ENCODE data around the gene CMTM4.
"Not testable (repeated sequence)": the region's sequence is repeated elsewhere in the genome, so short reads cannot be mapped to it uniquely, and the experiment has no call there.

The CMTM4 gene

GRCh38 chr16:66705790-66706505, 9.4 kb upstream of the CMTM4 start:
- no peak for DNase-seq (ENCODE audit: low read depth)

- DNase-seq (ENCODE audit: low read depth) = no peak
Observed at GRCh38 chr16:66703406-66704215, 7.1 kb upstream of the CMTM4 start.

GRCh38 chr16:66701516-66701915, 5.0 kb upstream of the CMTM4 start:
- DNase-seq (ENCODE audit: low read depth) = no peak

- DNase-seq (ENCODE audit: low read depth) = no peak
Observed at GRCh38 chr16:66701026-66701425, 4.5 kb upstream of the CMTM4 start.

- no peak for DNase-seq (ENCODE audit: low read depth)
Observed at GRCh38 chr16:66699898-66700297, 3.4 kb upstream of the CMTM4 start.

- DNase-seq (ENCODE audit: low read depth) = no peak
Observed at GRCh38 chr16:66698046-66698445, 1.5 kb upstream of the CMTM4 start.

- DNase-seq (ENCODE audit: low read depth) = no peak
Observed at GRCh38 chr16:66695935-66696668, 441 bp downstream of the CMTM4 start.

GRCh38 chr16:66695471-66695934, 1.0 kb downstream of the CMTM4 start:
- DNase-seq (ENCODE audit: low read depth) = no peak

- no peak for DNase-seq (ENCODE audit: low read depth)
Observed at GRCh38 chr16:66693149-66693548, 3.4 kb downstream of the CMTM4 start.

GRCh38 chr16:66692341-66692740, 4.2 kb downstream of the CMTM4 start:
- no peak for DNase-seq (ENCODE audit: low read depth)

GRCh38 chr16:66691234-66691633, 5.3 kb downstream of the CMTM4 start:
- no peak for DNase-seq (ENCODE audit: low read depth)

- no peak for DNase-seq (ENCODE audit: low read depth)
Observed at GRCh38 chr16:66690106-66690847, 6.3 kb downstream of the CMTM4 start.

- no peak for DNase-seq (ENCODE audit: low read depth)
Observed at GRCh38 chr16:66689282-66689681, 7.3 kb downstream of the CMTM4 start.

GRCh38 chr16:66687906-66688625, 8.5 kb downstream of the CMTM4 start:
- no peak for DNase-seq (ENCODE audit: low read depth)

GRCh38 chr16:66685501-66686115, 10.9 kb downstream of the CMTM4 start:
- not testable (repeated sequence) for DNase-seq (ENCODE audit: low read depth)

GRCh38 chr16:66682271-66682670, 14.3 kb downstream of the CMTM4 start:
- DNase-seq (ENCODE audit: low read depth) = no peak

- DNase-seq (ENCODE audit: low read depth) = no peak
Observed at GRCh38 chr16:66681676-66682075, 14.9 kb downstream of the CMTM4 start.

- DNase-seq (ENCODE audit: low read depth) = no peak
Observed at GRCh38 chr16:66678337-66678736, 18.2 kb downstream of the CMTM4 start.

GRCh38 chr16:66677836-66678235, 18.7 kb downstream of the CMTM4 start:
- no peak for DNase-seq (ENCODE audit: low read depth)

- no peak for DNase-seq (ENCODE audit: low read depth)
Observed at GRCh38 chr16:66677179-66677578, 19.4 kb downstream of the CMTM4 start.

GRCh38 chr16:66676599-66676998, 19.9 kb downstream of the CMTM4 start:
- DNase-seq (ENCODE audit: low read depth) = no peak

All from activated T-cell treated with anti-CD3 and anti-CD28 coated beads for 1 hour (primary cell).